OCI-LY1 (cell line): ENCODE data around the gene SEPTIN2.

Experiments
- H2AFZ ChIP-seq: fragments of 200-600 bp; sonication (generic), shearing (Covaris generic); 2 replicates; pipeline ENCODE4 v1.6.0; 2014; ENCODE audit warnings: antibody characterized with exemption, mild to moderate bottlenecking, low read length
- H3F3A ChIP-seq: fragments of 200-600 bp; sonication (generic), shearing (Covaris generic); 2 replicates; pipeline ENCODE4 v1.6.0; 2014; ENCODE audit warnings: mild to moderate bottlenecking, antibody characterized with exemption, low read length, moderate library complexity; ENCODE audit not compliant: insufficient read depth
- H3K27ac ChIP-seq: fragments of 200-600 bp; sonication (generic); 2 replicates; pipeline ENCODE4 v1.5.1; 2014; ENCODE audit warnings: low read length, mixed run types, mild to moderate bottlenecking, low read depth; ENCODE audit not compliant: poor library complexity, severe bottlenecking
- H3K27me3 ChIP-seq: fragments of 200-600 bp; sonication (generic); 2 replicates; pipeline ENCODE4 v1.6.0; 2014; ENCODE audit warnings: antibody characterized with exemption, mild to moderate bottlenecking, low read length, moderate library complexity; ENCODE audit not compliant: insufficient read depth
- H3K36me3 ChIP-seq: fragments of 200-600 bp; sonication (generic); 2 replicates; pipeline ENCODE4 v1.6.1; 2014; ENCODE audit warnings: mild to moderate bottlenecking, antibody characterized with exemption, low read length, moderate library complexity, mixed read lengths; ENCODE audit not compliant: insufficient read depth
- H3K4me1 ChIP-seq: fragments of 200-600 bp; sonication (generic); 2 replicates; pipeline ENCODE4 v1.5.1; 2014; ENCODE audit warnings: mild to moderate bottlenecking, low read length, moderate library complexity; ENCODE audit not compliant: insufficient read depth, severe bottlenecking
- H3K4me2 ChIP-seq: fragments of 200-600 bp; sonication (generic), shearing (Covaris generic); 2 replicates; pipeline ENCODE4 v1.6.1; 2014; ENCODE audit warnings: low read length
- H3K4me3 ChIP-seq: fragments of 200-600 bp; sonication (generic); 2 replicates; pipeline ENCODE4 v1.5.1; 2014; ENCODE audit warnings: low read length, low read depth, mild to moderate bottlenecking, mixed read lengths; ENCODE audit not compliant: poor library complexity, severe bottlenecking
- H3K79me2 ChIP-seq: fragments of 200-600 bp; shearing (Covaris generic); 2 replicates; pipeline ENCODE4 v1.6.1; 2016; ENCODE audit warnings: mixed run types, low read length, mixed read lengths; ENCODE audit not compliant: insufficient read depth
- H3K9ac ChIP-seq: fragments of 200-600 bp; sonication (generic), shearing (Covaris generic); 2 replicates; pipeline ENCODE4 v1.6.1; 2014; ENCODE audit warnings: mild to moderate bottlenecking, low read length, mixed read lengths
- H3K9me2 ChIP-seq: fragments of 200-600 bp; sonication (generic), shearing (Covaris generic); 2 replicates; pipeline ENCODE4 v1.6.1; 2014; ENCODE audit warnings: low read depth, mild to moderate bottlenecking, low read length, mixed read lengths
- H3K9me3 ChIP-seq: fragments of 200-600 bp; shearing (Covaris generic); 2 replicates; pipeline ENCODE4 v1.6.1; 2014; ENCODE audit warnings: low read length, mixed read lengths
- H4K20me1 ChIP-seq: fragments of 200-600 bp; sonication (generic), shearing (Covaris generic); 2 replicates; pipeline ENCODE4 v1.6.0; 2016; ENCODE audit warnings: mild to moderate bottlenecking, low read length; ENCODE audit not compliant: insufficient read depth
- EZH2 ChIP-seq: fragments of 200-600 bp; sonication (generic), shearing (Covaris generic); IDR thresholded peaks from 2 replicates; pipeline ENCODE4 v1.8.0; 2017; ENCODE audit warnings: borderline replicate concordance, mixed run types, mild to moderate bottlenecking, antibody characterized with exemption, low read length, moderate library complexity, mixed read lengths
- TF ChIP-seq, protein P1 (sequence below): fragments of 200-600 bp; sonication (generic), shearing (Covaris generic); IDR thresholded peaks from 2 replicates; pipeline ENCODE4 v1.5.1; 2017; ENCODE audit warnings: mild to moderate bottlenecking, antibody characterized with exemption, low read length, moderate library complexity, mixed read lengths

Gene SEPTIN2

GRCh38 chr2:241271706-241272302 lies 43.9 kb upstream of the SEPTIN2 start:
- Histone ChIP-seq H2AFZ (no peak overlapping the region), H3K9me3 (no peaks in the 10 kb centered on the region), H3K27ac (no peak overlapping the region), H3K9ac (peak overlapping the region; percentile 62), H3K36me3 (peaks cover 5% of the 10 kb centered on the region), H3K9me2 (no peaks in the 10 kb centered on the region), H3K27me3 (no peaks in the 10 kb centered on the region), H4K20me1 (no peaks in the 10 kb centered on the region), H3K79me2 (no peaks in the 10 kb centered on the region), H3F3A (no peaks in the 10 kb centered on the region), H3K4me3 (peak overlapping the region; percentile 66), H3K4me2 (peak overlapping the region; percentile 66), H3K4me1 (peaks cover 14% of the 10 kb centered on the region)
- TF ChIP-seq, protein P1, sequence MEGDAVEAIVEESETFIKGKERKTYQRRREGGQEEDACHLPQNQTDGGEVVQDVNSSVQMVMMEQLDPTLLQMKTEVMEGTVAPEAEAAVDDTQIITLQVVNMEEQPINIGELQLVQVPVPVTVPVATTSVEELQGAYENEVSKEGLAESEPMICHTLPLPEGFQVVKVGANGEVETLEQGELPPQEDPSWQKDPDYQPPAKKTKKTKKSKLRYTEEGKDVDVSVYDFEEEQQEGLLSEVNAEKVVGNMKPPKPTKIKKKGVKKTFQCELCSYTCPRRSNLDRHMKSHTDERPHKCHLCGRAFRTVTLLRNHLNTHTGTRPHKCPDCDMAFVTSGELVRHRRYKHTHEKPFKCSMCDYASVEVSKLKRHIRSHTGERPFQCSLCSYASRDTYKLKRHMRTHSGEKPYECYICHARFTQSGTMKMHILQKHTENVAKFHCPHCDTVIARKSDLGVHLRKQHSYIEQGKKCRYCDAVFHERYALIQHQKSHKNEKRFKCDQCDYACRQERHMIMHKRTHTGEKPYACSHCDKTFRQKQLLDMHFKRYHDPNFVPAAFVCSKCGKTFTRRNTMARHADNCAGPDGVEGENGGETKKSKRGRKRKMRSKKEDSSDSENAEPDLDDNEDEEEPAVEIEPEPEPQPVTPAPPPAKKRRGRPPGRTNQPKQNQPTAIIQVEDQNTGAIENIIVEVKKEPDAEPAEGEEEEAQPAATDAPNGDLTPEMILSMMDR = no peak
- no peak for TF ChIP-seq EZH2

DNA sequence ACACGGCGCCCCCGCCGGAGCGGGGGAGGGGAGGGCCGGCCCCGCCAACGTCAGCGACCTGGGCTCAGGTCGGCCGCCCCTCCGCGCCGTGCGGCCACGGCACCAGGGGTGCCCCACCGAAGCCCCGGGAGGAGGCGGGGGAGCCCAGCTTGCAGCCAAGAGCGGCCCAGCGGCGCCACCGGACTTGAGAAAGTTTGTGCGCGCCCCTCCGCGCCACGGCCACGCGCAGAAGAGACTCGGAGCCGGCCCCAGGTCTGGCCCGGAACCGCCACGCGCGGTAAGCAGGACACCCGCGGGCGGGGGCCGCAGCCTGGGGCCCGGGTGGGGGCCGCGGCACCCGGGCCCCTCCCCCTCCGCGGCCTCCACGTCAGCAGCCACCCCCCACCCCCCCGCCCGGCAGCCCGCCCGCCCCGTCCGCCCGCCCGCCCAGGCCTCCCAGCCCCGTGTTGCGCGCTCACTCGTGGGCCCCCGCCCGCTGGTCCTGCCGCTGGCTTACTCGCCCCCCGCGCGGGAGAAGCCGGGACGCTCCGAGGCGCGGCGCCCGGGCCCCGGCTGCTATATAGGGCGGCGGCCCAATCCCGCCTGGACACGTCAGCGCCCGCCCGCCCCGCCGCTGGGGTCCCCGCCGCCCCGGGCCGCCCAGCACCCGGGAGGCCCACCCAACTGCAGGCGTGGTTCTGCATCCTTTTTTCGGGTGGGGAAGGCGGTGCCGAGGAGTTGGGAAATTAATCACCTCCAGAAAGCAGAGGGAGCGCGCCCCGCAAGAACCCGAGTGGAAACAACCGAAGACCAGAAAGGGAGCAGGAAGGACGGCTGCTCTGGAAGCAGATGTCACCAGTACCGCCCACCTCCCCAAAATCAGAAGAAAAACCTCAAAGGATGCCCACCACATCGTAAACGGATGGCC lies 43.2 kb upstream of the SEPTIN2 start:
- TF ChIP-seq, protein P1 = no peak
- no peak for TF ChIP-seq EZH2
- Histone ChIP-seq H3F3A (no peaks in the 10 kb centered on the region), H3K27me3 (no peaks in the 10 kb centered on the region), H2AFZ (no peak overlapping the region), H3K9ac (peak overlapping the region; percentile 62), H3K27ac (no peak overlapping the region), H3K9me2 (no peaks in the 10 kb centered on the region), H3K9me3 (no peaks in the 10 kb centered on the region), H3K4me3 (peak overlapping the region; percentile 66), H3K36me3 (peaks cover 4% of the 10 kb centered on the region), H3K4me2 (peak overlapping the region; percentile 66), H3K79me2 (no peaks in the 10 kb centered on the region), H3K4me1 (peaks cover 14% of the 10 kb centered on the region), H4K20me1 (no peaks in the 10 kb centered on the region)

DNA sequence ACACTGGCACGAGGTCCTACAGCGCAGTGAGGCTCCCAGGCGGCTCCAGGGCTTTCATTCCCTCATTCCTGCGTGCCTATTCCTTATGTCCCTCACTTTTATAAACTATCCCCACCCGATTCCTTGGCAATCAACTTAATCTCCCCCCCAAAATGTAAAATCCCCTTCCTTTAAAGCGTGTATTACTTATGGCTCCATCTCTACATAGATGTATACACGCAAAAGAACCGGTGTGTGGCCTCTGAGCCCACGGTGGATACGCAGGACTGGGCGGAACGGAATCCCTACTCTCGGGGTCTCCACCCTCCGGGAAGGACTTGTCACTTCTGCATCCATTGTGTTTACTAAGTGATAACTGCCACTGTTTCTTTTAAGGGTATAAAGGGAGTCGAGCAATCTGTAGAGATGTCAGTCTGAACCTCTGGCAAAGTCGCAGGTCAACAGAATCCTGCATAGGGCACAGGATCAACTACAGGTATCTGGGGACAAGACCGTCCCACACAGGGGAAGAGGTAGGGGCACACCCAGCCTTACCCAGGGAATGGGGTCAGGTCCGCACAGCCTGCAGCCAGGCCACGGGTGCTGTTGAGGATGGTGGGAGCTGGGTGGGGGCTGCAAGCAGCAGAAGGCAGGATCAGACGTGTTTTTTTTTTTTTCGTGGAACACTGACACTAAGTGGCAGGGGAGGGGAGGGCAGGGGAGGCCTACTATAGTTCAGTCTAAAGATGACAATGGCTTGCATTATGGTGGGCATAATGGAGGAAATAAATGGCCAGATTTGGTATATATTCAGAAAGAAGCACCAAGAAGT lies 42.3 kb upstream of the SEPTIN2 start:
- no peaks in the 10 kb centered on the region for H4K20me1 ChIP-seq
- peaks cover 14% of the 10 kb centered on the region for H3K4me1 ChIP-seq

More for the DNA sequence above, 42.3 kb upstream of the SEPTIN2 start:
- Histone ChIP-seq H2AFZ (no peak overlapping the region), H3K27ac (no peak overlapping the region), H3K27me3 (no peaks in the 10 kb centered on the region), H3K36me3 (peaks cover 4% of the 10 kb centered on the region), H3K4me2 (peak overlapping the region; percentile 58), H3K4me3 (peak overlapping the region; percentile 66), H3K9me2 (no peaks in the 10 kb centered on the region), H3K9ac (no peak overlapping the region), H3F3A (no peaks in the 10 kb centered on the region), H3K9me3 (no peaks in the 10 kb centered on the region), H3K79me2 (no peaks in the 10 kb centered on the region)
- TF ChIP-seq, protein P1 = no peak
- no peak for TF ChIP-seq EZH2
